ENCODE results near the gene RELT. TPM values are rescaled to one million over a fixed set of nuclear protein-coding genes. Genes with fewer than 3 reads are reported as not detected.

The RELT gene
- total RNA-seq, 4 donors from 2014 or later, result 2.4 to 6.0 (median 2.5) TPM

- peak in 1 of 2 donors; percentile 10 for DNase-seq (ENCODE audit: low spot score in 2 of 2)
- TF ChIP-seq EP300 (IDR thresholded peaks at IDR 0.05), result no peak
- no peak for TF ChIP-seq POLR2A (IDR thresholded peaks at IDR 0.05)
- no peak for TF ChIP-seq CTCF (IDR thresholded peaks at IDR 0.05)
- WGBS, 2 donors, result 80 to 82% methylated on average over 8 of the region's 8 CpGs
- Histone ChIP-seq H3K4me1 (peaks cover 0 to 23% (median 3%) of the 10 kb centered on the region in 4 donors), H3K27me3 (no peaks in the 10 kb centered on the region), H3K4me3 (no peak overlapping the region), H3K9me3 (no peaks in the 10 kb centered on the region), H3K36me3 (peaks cover 0 to 12% (median 0%) of the 10 kb centered on the region in 3 donors), H3K27ac (no peak overlapping the region)
Measured at GRCh38 chr11:73397468-73398131, 21.4 kb downstream of the RELT start.

- Histone ChIP-seq H3K27me3 (no peaks in the 10 kb centered on the region), H3K27ac (no peak overlapping the region), H3K9me3 (no peaks in the 10 kb centered on the region), H3K4me1 (peaks cover 0 to 19% (median 3%) of the 10 kb centered on the region in 4 donors), H3K4me3 (no peak overlapping the region), H3K36me3 (peaks cover 0 to 13% (median 0%) of the 10 kb centered on the region in 3 donors)
- 72 to 75% methylated on average over 5 of the region's 5 CpGs for WGBS, 2 donors
- DNase-seq (ENCODE audit: low spot score in 2 of 2), result peak in 1 of 2 donors; percentile 6
- TF ChIP-seq EP300 (IDR thresholded peaks at IDR 0.05) (no peak), POLR2A (IDR thresholded peaks at IDR 0.05) (no peak), CTCF (IDR thresholded peaks at IDR 0.05) (no peak)
Measured at GRCh38 chr11:73398132-73398526, 21.9 kb downstream of the RELT start.

GRCh38 chr11:73398721-73399120 lies 22.5 kb downstream of the RELT start:
- 81% methylated on average over 2 of the region's 2 CpGs; no CpG with 5 or more reads in 1 of the 2 donors for WGBS, 2 donors
- Histone ChIP-seq H3K27ac (no peak overlapping the region), H3K4me3 (no peak overlapping the region), H3K36me3 (peaks cover 0 to 13% (median 0%) of the 10 kb centered on the region in 3 donors), H3K9me3 (no peaks in the 10 kb centered on the region), H3K4me1 (peaks cover 0 to 17% (median 1%) of the 10 kb centered on the region in 4 donors), H3K27me3 (no peaks in the 10 kb centered on the region)
- DNase-seq (ENCODE audit: low spot score in 2 of 2), result peak in 1 of 2 donors; percentile 4
- no peak for TF ChIP-seq POLR2A (IDR thresholded peaks at IDR 0.05)
- no peak for TF ChIP-seq CTCF (IDR thresholded peaks at IDR 0.05)
- TF ChIP-seq EP300 (IDR thresholded peaks at IDR 0.05), result no peak

- WGBS, 2 donors, result 45 to 50% methylated on average over 6 of the region's 6 CpGs
- H3K4me1 ChIP-seq, result peaks cover 0 to 21% (median 1%) of the 10 kb centered on the region in 4 donors
Measured at GRCh38 chr11:73399159-73399590, 23.0 kb downstream of the RELT start.

More at GRCh38 chr11:73399159-73399590, 23.0 kb downstream of the RELT start:
- Histone ChIP-seq H3K4me3 (no peak overlapping the region), H3K27ac (no peak overlapping the region), H3K27me3 (no peaks in the 10 kb centered on the region), H3K36me3 (peaks cover 0 to 13% (median 0%) of the 10 kb centered on the region in 3 donors), H3K9me3 (no peaks in the 10 kb centered on the region)
- DNase-seq (ENCODE audit: low spot score in 2 of 2), result peak in 1 of 2 donors; percentile 9
- TF ChIP-seq POLR2A (IDR thresholded peaks at IDR 0.05), result no peak
- TF ChIP-seq EP300 (IDR thresholded peaks at IDR 0.05), result no peak
- no peak for TF ChIP-seq CTCF (IDR thresholded peaks at IDR 0.05)

Measured in tibial nerve (tissue), 4 donors.